Heart left ventricle (tissue), 16 donors: ENCODE data around the gene DIDO1. TPM values are rescaled to one million over a fixed set of nuclear protein-coding genes. Genes with fewer than 3 reads are reported as not detected.

Experiments used
- ATAC-seq, 4 donors: fragments of 200-7000 bp; cut with Tn5 transposase; one replicate each; pipeline ENCODE4 v1.9.1; 2020 to 2022; ENCODE audit warnings: moderate library complexity in 4 of 4, mild to moderate bottlenecking in 3 of 4, moderate number of reproducible peaks in 1 of 4
- DNase-seq, 5 donors: peaks; one replicate each; pipeline ENCODE4 v3.0.0-alpha.2; 2020
- H3K27ac ChIP-seq, 12 donors: fragments of 200-600 bp; sonication (generic) in 4 of 12; one replicate each; pipeline versions ENCODE4 v1.5.0 to v1.8.0; 2016 to 2022; ENCODE audit warnings: mild to moderate bottlenecking in 2 of 12
- H3K27me3 ChIP-seq, 9 donors: fragments of 200-600 bp; sonication (generic) in 2 of 9; one replicate each; pipeline versions ENCODE4 v1.5.1 to v1.8.0; 2016 to 2022; ENCODE audit warnings: mild to moderate bottlenecking in 3 of 9
- H3K36me3 ChIP-seq, 9 donors: fragments of 200-600 bp; sonication (generic) in 2 of 9; one replicate each; pipeline versions ENCODE4 v1.5.0 to v1.8.0; 2018 to 2022; ENCODE audit warnings: mild to moderate bottlenecking in 2 of 9
- H3K4me1 ChIP-seq, 12 donors: fragments of 200-600 bp; sonication (generic) in 4 of 12; one replicate each; pipeline versions ENCODE4 v1.5.0 to v1.8.0; 2016 to 2022; ENCODE audit warnings: mild to moderate bottlenecking in 3 of 12
- H3K4me3 ChIP-seq, 12 donors: fragments of 200-600 bp; sonication (generic) in 4 of 12; one replicate each; pipeline versions ENCODE4 v1.5.0 to v1.8.0; 2017 to 2022; ENCODE audit warnings: mild to moderate bottlenecking in 9 of 12, moderate library complexity in 4 of 12
- H3K9me3 ChIP-seq, 12 donors: fragments of 200-600 bp; sonication (generic) in 4 of 12; one replicate each; pipeline versions ENCODE4 v1.5.0 to v1.8.0; 2016 to 2022; ENCODE audit warnings: mild to moderate bottlenecking in 1 of 12
- CTCF ChIP-seq, 12 donors: fragments of 200-600 bp; sonication (generic) in 4 of 12; IDR thresholded peaks; one replicate each; pipeline versions ENCODE4 v1.5.0 to v1.8.0; 2018 to 2022; ENCODE audit warnings: antibody characterized with exemption in 12 of 12, mild to moderate bottlenecking in 5 of 12
- POLR2A ChIP-seq, 2 donors: fragments of 450-650 bp; IDR thresholded peaks; one replicate each; pipeline ENCODE4 v1.6.1; 2017; ENCODE audit warnings: antibody characterized with exemption in 2 of 2, mild to moderate bottlenecking in 2 of 2, moderate library complexity in 2 of 2
- WGBS, 4 donors: extraction: QIAGEN DNeasy Blood & Tissue Kit in 2 of 4; methylation state at CpG; one replicate each; pipeline versions ENCODE4 v1.1.5 to v1.1.7; 2013 to 2018; 5-methylcytosine and 5-hydroxymethylcytosine counted together
- intact Hi-C, 10 donors: fragments of 100-400 bp; cut with DNase I; formaldehyde crosslinking; loops; one replicate each; pipeline versions ENCODE4 v1.11.1 to v1.14.2; 2022
- long read RNA-seq, 3 donors: library from polyadenylated mRNA; unstranded; transcript quantifications; one replicate each; pipeline ENCODE4 v2.0.0, GENCODE V29; 2020 to 2021
- polyA plus RNA-seq, 2 donors: library from polyadenylated mRNA; stranded (reverse); fragments of 200-250 nt; gene quantifications; one replicate each; pipeline ENCODE4 v1.2.3, GENCODE V29; 2013
- total RNA-seq, 9 donors: library from RNA; depleted of rRNA in 2 of 9; stranded (reverse); fragments of >200 nt in 2 of 9; fragmentation: NEBNext Ultra II Directional in 3 of 9; extraction: Animal tissue kit (Norgen Biotek cat#: 25700) in 3 of 9; gene quantifications; one replicate each; pipeline versions ENCODE4 v1.1.0 to v1.2.4, GENCODE V29; 2016 to 2023
- donor health status: ischemic (EF 13 %, LVEDD 7.1; RV severe dilation, severe dysfunction).
- donor health status: healthy with polysubstance abuse.
- donor health status: DM: no; HTN: yes; CAD: no.
- donor health status: DM: no; HTN: no; CAD: no.
- donor health status: ischemic (EF 25% LVEDD 6.9; RV normal size, moderate dysfunction).
- donor health status: ischemic (EF 25% LVEDD 5.7; RV mildly dilated, moderate dysfunction).
- donor health status: healthy.
- donor health status: DM: yes; HTN: yes; CAD: no.
- donor health status: ischemic (EF 35%, LVEDD 5.7; RV mildly dilated, moderate dysfunction).
- donor health status: nonischemic (EF 11% LVEDD 7.7; RV severe dilation, severe dysfunction).
- donor health status: DM: yes; HTN: yes; CAD: no.
- donor health status: PGD.
- donor health status: ischemic (EF 29% LVEDD 5.4; RV normal size, mild dysfunction).
- donor health status: nonischemic (EF 23%, LVEDD 6.1; RV moderate dilation, normal function).

Gene DIDO1
- total RNA-seq (10 to 100 TPM; 27.5 to 46.2 (median 38.9) TPM), polyA plus RNA-seq (10 to 100 TPM; 16.5 to 20.1 TPM)
- long read RNA-seq, donor 1, full-length matches to known transcripts: 25 of 47 reads
- long read RNA-seq, donor 1, partial matches to known transcripts: 7 of 47 reads
- long read RNA-seq, donor 1, other reads (novel, unspliced or antisense): 15 of 47 reads
- long read RNA-seq, donor 2, transcript DIDO1-202 (6 exons, 2,707 nt): major isoform, 149 of 213 reads
- long read RNA-seq, donor 2, transcript DIDO1-205 (6 exons, 2,833 nt): minor isoform, 26 of 213 reads
- long read RNA-seq, donor 2, partial matches to known transcripts: 20 of 213 reads
- long read RNA-seq, donor 2, other reads (novel, unspliced or antisense): 18 of 213 reads
- long read RNA-seq, donor 3, transcript DIDO1-202 (6 exons, 2,707 nt): major isoform, 10 of 35 reads
- long read RNA-seq, donor 3, transcript DIDO1-204 (6 exons, 2,704 nt): minor isoform, 8 of 35 reads
- long read RNA-seq, donor 3, partial matches to known transcripts: 4 of 35 reads
- long read RNA-seq, donor 3, other reads (novel, unspliced or antisense): 12 of 35 reads

- peak within 1 kb of the TSS; percentile 72 to 98 (median 94) for H3K4me3 ChIP-seq
- no peaks in the 10 kb centered on the region for H3K9me3 ChIP-seq
- peak within 1 kb of the TSS; percentile 95 to 99 (median 98) for H3K27ac ChIP-seq
- TF ChIP-seq CTCF (IDR thresholded peaks at IDR 0.05) (peak in 11 of 12 donors; percentile 69 to 95 (median 81)), POLR2A (IDR thresholded peaks at IDR 0.05) (peak in 1 of 2 donors; percentile 64)
- H3K27me3 ChIP-seq: no peaks in the 10 kb centered on the region
- peaks cover 12 to 80% (median 63%) of the 10 kb centered on the region in 12 donors for H3K4me1 ChIP-seq
- no peaks in the 10 kb centered on the region for H3K36me3 ChIP-seq
- DNase-seq (peak; percentile 90 to 95 (median 93)), ATAC-seq (peak; percentile 79 to 94 (median 88))
- WGBS, 4 donors: 1 to 3% (median 2%) methylated on average over 43 to 92 of the region's 92 CpGs
- intact Hi-C loops: loop anchor here in 4 of 10 donors (5.0 to 10.0 kb wide), 3 partner anchors 49 to 64 kb away; partner anchors contain the start of gene TCFL5 (in 1 of the 4)
Observed at GRCh38 chr20:62926229-62927127, at the start of gene DIDO1. TSS of gene DIDO1 (minus strand) at chr20:62926505.

GRCh38 chr20:62975251-62975760 lies 49.0 kb upstream of the DIDO1 start:
- Histone ChIP-seq H3K27ac (no peak overlapping the region), H3K4me1 (peaks cover 0 to 12% (median 5%) of the 10 kb centered on the region in 12 donors), H3K36me3 (no peaks in the 10 kb centered on the region), H3K9me3 (no peaks in the 10 kb centered on the region), H3K27me3 (peaks cover 38 to 88% (median 63%) of the 10 kb centered on the region in 9 donors), H3K4me3 (no peak overlapping the region)
- intact Hi-C loops: no loop called here
- TF ChIP-seq POLR2A (IDR thresholded peaks at IDR 0.05) (no peak), CTCF (IDR thresholded peaks at IDR 0.05) (no peak)
- DNase-seq: no peak
- 64 to 68% (median 66%) methylated on average over 10 of the region's 10 CpGs for WGBS, 4 donors
- ATAC-seq: no peak

GRCh38 chr20:62972845-62973745 lies 46.8 kb upstream of the DIDO1 start:
- no peak overlapping the region for H3K27ac ChIP-seq
- DNase-seq: no peak
- H3K36me3 ChIP-seq: no peaks in the 10 kb centered on the region
- TF ChIP-seq CTCF (IDR thresholded peaks at IDR 0.05) (no peak), POLR2A (IDR thresholded peaks at IDR 0.05) (no peak)
- H3K27me3 ChIP-seq: peaks cover 29 to 71% (median 46%) of the 10 kb centered on the region in 9 donors
- H3K4me1 ChIP-seq: peaks cover 0 to 12% (median 6%) of the 10 kb centered on the region in 12 donors
- ATAC-seq: peak in 2 of 4 donors; percentile 8 to 10
- H3K4me3 ChIP-seq: peak overlapping the region in 9 of 12 donors; percentile 23 to 45 (median 33)
- H3K9me3 ChIP-seq: no peaks in the 10 kb centered on the region
- 15 to 23% (median 19%) methylated on average over 27 to 48 of the region's 48 CpGs for WGBS, 4 donors
- intact Hi-C loops: loop anchor here in 8 of 10 donors (1.0 to 2.0 kb wide), 3 partner anchors 35 to 36 kb away; no protein-coding TSS in a partner anchor
